HG03196 (cell line): ENCODE data around the gene FOXF1.

Experiments used
- ATAC-seq: cut with Tn5 transposase; IDR thresholded peaks from one replicate; pipeline ENCODE4 v1.9.1; 2021; ENCODE audit not compliant: unreplicated experiment

Gene FOXF1

DNA sequence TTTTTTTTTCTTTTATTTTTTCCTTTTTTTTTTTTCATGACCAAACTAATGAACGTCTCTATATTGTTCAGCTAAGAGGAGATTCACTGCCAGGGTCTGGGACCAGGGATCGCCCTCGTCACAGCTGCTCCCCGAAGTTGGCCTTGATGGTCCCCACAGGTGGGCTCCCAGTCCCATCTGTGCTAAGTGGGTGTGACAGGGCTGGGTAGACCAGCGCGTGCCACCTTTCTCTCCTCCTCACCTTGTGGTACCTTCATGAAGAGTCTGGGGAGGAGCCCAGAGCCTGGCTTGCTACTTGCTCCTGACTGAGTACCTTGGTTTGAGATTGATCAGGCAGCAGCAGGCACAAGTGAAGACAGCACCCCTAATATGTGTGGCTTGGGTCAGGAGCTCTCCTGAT is 6.5 kb upstream of the FOXF1 start:
- ATAC-seq, result no peak

DNA sequence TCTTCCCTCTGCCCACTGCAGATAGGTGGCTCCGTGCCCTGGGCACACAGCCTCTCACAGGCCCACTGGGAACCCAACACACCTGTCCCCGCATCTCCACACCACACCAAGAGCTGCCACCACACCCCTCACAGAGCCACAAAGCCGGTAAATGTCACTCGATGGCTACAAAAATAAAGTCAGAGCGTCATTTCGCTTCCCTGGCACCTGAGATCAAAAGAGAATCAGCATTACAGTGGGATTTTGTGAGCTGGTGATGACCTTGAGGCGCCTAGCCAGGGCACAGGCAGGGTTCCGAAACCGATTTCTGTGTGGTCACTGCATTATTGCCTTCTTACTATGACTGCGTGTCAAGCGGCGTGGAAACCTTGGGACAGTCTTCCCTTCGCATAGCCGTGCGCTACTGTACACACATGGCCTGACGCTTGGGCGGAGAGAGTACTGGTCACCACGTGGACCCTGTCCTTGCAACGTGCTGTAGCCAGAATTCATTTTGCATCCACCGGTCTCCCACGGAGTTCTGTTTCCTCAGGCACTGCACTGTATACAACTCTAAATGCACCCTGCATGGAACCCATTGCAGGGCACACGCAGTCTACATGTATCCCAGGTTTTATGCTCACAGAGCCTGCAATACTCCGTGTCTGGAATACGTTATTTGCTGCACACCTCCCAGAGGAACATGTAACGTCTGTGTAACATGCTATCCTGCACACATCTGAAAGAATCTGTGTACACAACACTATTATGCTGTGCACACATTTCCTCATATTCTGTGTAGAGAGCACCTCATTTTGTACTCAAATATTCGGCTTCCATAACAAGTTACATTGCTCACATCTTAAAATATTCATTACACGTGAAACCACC is 5.8 kb upstream of the FOXF1 start:
- ATAC-seq, result no peak

DNA sequence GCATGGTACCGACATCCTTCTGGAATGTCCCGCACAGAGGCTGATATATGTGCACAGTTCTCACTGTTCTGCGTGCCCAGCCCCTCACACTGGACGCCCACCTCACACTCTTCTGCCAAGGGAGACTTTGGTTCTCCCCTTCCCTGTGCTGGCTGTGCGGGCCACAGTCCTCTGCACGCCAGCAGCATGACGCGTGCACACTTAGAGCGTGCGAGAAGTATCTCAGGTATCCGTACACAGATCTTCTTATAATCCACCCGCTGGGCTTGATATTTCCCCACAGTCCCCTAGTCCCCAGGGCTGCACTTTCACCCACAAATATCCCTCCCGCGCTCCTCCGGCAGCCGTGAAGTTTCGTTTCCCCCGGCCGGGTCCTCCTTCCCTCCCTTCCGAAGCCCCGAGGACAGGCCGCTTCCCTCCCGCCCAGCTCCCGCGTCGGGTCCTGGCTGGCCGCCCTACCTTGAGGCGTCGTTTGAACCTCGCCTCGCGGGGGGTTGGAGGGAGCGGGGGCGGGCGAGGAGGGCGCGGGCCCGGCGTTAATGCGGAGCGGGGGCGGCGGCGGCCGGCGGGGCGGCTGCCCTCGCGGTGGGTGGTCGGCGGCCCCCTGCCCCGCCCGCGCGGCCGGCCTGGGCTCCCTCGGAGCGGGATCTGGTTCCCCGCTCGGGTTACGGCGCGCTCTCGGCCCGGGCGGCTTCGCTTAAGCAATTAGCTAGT is 5.0 kb upstream of the FOXF1 start:
- no peak for ATAC-seq

DNA sequence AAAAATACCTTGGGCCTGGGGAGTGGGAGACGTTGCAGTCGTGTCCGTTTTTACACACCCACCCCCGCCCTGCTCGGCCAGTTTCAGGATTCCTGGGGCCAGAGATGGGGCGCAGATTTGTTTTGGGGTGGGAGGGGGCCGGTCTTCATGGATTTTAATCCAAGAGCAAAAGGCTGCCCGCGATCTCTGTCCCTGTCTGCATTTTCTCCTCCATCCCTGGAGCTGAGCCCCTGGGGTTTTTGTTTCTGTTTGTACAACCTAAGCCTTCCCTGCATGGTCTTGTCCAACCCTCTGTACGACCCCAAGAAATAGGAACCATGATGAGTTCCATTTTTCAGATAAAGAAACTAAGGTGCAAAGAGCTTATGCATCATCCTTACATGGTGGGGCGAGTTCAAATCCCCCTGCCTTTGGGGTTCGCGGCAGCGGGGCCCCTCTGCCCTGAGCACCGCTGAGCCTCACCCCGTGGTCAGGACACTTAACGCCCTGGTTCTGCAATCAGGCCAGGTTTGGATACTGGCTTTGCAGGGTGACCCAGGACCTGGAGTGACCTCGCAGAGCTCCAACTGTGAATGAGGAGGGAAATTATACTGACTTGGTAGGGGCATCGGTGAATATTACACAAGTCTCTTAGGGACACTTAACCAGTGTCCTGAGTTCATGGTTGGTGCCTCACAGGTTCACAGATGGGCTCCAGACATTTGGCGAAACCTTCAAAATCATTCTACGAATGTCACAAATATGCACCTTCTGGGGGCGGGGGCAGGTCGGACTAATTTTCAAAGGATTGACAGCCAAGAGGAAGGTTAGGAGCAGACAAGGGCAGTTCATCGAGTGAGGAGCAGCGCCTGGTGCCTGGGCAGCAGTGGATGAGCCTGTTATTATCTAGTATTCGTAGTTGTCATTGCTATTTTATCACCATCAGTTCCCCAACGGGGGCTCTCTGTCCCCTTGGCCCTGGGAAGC is 4.1 kb upstream of the FOXF1 start:
- ATAC-seq, result no peak

DNA sequence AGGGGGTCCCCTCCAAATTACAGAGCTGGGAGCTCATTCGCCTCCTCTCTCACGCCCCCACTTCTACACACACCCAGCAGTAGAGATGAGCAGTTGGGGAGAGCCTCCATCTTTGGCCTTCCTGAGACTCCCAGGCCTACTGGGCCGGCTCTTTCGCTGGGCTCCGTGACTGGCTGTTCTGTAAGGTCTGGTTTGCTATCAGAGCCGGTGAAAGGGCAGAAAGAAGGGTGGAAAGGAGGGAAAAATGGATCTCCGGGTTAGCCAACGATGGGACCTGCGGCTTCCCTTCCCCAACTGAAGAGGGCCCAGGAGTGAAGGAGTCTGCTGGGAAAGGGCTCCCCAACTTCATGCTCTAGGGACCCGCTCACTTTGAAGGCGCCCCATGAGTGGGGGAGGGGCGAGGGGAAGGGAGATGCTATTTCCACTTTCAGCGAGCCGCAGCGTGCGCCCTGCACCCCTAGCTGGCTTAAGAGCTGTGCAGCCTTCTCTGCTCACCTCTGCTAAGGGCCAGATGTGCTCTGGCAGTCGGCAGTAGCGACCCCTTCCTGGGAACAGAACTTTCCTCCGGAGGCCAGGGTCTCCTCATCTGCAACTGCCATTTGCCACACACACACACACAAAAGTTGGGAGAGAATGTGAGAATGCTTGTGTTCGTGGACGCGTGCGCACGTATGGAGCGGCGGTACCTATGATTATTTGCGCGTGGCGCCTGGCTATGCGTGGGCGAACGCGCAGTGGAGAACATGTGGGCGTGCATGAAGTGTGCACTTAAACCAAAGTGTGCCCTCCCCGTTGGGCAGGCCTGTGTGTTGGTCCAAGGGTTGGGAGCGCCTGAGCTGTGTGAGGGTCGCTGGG is 2.9 kb upstream of the FOXF1 start:
- no peak for ATAC-seq

DNA sequence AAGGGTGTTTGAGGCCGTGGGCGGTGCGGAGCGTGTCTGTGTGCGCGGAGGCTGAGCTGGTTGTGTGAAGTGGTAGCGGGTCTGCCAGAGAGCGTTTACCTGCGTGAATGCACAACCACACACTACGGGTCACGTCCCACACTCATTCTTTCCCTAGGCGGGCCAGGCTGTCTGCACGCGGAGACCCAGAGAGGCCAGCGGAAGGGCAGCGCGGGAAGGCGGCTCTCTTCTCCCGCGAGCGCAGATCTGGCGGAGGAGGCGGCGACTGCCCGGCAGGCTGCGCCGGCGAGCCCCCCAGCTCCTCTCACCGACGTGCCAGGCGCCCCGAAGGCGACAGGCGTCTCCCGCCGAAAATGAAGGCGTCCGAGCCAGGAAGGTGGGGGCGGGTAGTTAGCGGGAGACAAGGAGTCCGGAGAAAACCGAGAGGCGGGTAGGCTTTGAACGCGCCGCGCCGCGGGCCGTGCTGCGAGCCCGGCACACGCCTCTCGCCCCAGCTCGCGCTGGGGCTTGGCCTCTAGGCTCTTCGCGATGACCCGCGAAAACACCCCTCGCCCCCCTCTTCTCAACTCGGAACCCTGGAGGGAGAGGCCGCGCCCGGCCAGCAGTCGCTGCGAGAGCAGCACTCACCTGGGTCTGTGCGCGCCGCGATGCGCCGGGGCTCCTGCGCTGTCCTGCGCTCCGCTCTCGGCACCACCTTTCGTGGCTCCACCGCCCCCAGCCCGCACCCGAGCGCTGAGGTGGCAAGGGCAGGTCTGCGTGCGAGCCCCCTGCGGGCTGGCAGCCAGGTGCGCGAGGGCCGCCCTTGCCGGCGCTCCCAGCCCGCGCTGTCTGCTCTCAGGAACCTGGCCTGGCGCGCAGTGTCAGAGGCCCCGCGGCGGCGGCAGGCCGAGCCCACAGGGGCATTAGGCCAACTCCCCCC is 2.0 kb upstream of the FOXF1 start:
- ATAC-seq, result no peak

DNA sequence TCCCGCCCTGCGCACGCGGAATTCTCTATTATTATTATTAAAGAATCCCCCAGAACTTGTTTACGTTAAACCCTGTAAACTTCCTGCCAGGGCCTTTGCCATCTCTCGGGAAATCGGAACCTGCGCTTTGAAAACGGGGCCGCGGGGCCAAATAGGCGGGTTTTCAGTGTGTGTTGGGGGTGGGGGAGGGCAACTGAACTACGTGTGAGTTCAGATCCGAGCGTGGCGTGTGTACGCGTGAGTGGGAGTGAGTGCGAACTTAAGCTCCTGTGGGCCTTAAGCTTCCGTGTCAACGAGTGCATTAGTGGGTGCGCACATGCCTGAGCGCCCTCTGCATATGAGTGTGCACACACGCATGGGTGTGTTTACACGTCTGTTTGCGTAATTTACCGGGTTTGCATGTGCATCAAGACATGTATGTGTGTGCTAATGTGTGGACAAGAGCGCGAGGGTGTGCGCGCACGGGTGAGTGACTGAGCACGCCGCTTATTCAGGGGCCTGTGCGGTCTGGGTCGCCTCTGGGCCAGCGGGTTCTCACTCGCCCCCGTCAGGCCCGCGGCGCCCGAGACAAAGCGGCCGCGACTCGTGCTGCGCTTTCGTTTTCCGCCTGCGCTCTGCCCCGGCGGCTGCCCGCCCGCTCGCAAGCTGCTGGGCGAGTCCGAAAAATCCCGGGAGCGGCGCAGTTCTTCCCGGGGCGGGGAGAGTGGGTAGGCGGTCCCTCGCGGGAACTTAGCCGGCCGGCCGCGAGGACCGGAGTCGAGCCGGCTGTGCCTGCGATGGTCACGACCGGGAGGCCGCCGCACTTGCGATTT is 1.2 kb upstream of the FOXF1 start:
- no peak for ATAC-seq

DNA sequence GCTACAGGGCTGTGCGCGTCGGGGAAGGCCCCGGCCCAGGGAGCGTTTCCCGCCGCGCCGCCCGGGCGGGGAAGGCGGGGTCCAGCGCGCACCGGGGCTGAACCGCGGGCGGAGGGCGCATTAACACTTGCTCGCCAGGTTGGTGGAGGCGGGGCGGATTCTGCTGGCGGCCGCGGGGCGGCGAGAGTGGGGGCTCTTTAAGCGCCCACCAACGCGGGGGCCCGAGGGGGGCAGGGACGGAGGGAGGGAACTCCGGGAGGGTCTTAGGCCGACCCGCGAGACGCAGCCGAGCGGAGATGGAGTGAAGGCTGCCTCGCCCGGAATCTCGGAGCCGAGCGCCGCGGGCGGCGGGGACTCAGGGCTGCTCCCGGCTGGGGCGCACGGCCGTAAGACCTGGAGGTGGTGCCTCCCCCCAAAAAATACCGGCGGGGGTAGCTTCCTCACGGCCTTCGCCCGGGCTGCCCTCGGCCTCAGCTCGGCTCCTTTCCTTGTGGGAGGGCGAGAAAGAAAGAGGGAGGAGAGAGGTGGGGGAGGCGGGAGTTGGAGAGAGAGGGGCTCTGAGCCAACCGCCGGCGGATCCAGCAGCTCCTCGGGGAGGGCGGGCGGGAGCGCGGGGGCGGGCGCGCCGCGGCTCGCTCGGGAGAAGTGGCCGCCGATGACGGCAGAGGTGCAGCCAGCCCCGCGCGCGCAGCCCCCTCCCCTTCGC is 415 bp upstream of the FOXF1 start:
- no peak for ATAC-seq

DNA sequence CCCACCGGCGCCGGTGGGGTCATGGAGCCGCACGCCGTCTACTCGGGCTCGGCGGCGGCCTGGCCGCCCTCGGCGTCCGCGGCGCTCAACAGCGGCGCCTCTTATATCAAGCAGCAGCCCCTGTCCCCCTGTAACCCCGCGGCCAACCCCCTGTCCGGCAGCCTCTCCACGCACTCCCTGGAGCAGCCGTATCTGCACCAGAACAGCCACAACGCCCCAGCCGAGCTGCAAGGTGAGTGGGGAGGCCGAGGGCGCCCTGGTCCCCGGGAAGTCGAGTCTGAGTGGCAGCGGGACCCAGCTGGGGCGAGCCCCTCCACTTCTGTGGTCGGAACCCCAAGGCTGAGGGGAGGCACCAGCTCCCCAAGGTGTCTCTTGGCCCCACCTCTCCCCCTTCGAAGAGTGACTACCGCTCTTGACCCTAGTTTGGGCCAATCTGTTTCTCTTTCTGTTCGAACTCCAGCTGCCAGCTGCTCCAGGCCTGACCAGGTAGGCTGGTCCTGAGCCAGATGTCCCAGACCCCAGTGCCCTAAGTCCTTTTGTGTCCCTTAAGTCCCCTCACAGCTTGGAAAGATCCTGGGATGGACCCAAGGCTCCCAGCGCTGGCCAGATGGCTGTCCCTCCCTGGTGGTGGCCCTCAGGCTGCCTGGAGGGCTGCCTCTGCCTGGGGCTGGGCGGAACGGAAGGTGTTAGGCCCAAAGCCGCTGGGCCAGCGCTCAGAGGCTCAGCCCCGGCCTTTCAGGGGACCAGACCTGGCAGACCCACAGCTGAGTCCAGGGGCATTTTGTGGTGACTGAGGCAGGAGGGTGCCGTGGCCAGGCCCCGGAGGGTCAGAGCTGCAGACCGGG is 1.2 kb downstream of the FOXF1 start:
- ATAC-seq, result no peak

DNA sequence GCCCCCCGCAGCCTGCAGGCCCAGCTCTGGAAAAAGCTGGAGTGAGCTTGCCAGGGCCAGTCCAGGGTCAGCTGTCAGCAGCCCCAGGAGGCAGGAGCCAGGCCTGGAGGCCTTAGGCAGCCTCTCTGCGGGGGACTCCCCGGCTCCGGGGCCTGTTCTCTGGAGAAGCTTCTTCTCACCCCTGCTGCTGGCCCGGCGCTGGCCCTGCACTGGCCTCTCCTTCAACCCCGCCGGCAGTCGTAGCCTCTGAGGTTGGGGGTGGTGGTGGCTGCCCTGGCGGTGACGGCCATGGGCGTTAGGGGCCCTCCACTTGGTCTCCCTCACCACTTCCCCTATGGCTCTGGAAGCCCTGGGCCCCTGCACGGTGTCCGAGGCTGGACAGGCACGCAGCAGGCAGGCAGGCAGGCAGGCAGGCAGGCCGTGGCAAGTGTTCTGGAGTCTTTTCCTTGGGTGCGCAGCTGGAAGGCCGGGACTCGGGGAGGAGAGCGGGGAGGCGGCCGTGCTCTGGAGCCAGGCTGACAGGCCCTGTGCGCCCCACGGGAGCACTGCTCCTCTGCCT is 2.1 kb downstream of the FOXF1 start:
- no peak for ATAC-seq

DNA sequence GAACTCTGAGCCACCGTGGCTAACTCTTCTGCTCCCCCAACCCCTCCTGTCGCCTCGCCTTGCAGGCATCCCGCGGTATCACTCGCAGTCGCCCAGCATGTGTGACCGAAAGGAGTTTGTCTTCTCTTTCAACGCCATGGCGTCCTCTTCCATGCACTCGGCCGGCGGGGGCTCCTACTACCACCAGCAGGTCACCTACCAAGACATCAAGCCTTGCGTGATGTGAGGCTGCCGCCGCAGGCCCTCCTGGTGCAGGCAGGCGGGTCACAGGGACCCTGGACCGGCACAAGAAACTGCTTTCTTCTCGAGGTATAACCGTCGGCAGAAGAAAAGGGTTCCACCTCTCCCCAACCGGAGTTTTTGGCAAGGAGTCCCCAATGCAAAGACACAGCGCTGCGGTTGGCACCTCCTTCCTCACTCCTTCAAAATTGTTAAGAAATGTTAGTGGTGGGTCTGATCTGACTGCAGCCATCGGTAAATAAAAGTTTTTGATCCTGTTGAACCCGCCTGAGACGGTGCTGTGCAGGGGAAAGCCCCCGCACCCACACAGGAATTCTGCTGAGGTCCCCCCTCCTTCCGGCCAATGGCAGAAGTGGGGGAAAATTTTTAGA is 2.6 kb downstream of the FOXF1 start:
- no peak for ATAC-seq

DNA sequence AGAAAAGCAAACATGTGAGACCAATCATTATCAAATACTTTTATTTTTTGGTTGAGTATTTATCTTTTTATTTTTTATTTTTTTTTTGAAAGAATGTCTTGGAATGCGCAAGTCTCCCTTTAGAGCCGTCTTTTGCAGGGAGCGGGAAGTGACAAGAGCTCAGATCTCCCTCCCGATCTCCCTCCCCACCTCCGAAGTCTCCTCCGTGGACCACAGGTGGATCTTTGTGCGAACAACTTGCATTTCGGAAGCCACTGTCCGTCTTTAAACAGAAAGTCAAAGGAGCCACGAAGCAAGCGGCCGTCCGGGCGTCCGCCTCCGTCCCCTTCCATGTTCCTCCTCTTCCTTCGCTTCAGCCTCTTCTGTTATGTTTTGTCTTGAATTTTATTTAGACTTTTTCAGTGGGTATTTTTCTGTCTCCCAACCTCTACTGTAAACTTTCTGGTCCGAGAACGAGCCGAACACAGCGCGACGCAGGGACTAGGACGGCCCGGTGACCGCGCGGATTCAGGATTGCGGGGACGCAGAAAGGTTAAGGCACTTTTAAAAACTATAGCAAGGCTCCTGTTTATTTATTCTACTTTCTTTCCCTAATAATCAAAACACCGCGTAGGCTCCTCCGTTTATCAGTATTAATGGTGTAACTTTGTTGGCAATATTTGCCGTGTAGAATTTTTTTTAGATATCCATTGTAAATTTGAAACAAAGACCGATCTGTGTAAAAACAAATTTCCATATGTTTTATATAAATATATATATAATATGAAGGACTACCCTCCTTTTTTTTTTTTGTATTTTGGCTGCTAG is 3.3 kb downstream of the FOXF1 start:
- no peak for ATAC-seq

DNA sequence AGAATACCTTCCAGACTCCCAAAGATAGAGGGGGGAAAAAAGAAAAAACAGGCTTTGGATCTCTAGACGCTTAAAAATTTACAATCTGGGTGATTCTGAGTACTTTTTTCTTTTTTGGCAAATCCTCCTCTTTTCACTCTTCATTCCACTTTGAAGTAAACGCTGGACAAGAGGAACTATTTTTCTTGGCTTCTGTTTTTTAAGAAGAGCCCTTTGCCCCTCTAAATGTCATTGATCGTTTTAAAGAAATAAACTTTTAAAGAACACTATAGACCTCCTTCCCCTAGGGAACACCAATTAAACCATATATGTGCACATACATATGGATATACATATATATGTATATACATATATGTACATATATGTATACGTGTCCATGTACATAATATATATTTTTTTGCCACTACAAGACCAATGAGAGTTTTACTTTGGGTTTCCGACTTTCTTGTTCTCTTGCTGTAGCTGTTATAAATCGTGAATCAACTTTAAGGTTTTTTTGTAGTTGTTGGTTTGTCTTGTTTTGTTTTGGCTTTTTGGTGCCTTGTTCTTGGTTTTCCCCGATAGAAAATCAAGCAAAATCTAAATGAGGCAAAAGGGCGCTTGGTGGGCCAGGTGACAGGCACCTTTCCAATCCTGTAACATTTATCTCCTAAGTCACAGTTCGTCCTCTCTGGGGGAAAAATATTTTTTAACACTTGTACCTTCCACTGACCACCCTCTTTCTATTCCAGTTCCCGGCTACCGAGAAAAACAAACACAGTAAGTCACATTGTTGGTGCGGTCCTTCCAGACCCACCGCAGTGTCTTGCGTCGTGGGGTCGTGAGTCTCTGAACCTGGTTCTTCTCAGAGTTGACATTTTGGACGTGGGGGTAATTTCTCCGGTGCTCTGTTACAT is 4.4 kb downstream of the FOXF1 start:
- ATAC-seq, result no peak

DNA sequence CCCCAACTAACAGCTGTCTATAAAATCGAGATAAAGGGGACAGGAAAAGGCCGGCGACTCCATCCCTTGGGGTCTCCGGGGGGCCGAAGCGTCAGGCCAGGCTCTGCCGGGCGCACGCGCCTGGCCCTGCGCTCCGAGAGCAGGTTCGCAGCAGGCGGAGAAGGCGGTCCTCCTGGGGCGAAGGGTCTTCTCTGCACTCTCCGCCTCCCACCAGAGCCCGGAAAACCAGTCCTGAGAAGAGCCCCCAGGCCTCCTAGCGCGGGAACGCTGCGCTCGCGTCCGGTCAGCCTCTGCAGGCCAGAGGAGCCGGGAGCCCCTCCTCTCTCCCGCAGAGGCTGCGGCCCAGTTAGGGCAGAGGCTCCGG is 5.1 kb downstream of the FOXF1 start:
- ATAC-seq, result no peak
